ENCODE data around the gene IL10RB. TPM values are rescaled to one million over a fixed set of nuclear protein-coding genes. Genes with fewer than 3 reads are reported as not detected.

Gene IL10RB
- total and polyA plus RNA-seq, 4 donors = 11.6 to 28.4 (median 17.8) TPM

GRCh38 chr21:33230545-33231324 lies 35.4 kb upstream of the IL10RB start:
- Histone ChIP-seq H3K4me3 (ENCODE audit: low read length in 2 of 2) (peak overlapping the region; percentile 98), H3K4me1 (ENCODE audit: control insufficient read depth in 1 of 2, insufficient read depth in 2 of 2, low read length in 2 of 2) (peaks cover 0 to 3% of the 10 kb centered on the region in 2 donors), H3K36me3 (ENCODE audit: control insufficient read depth in 1 of 2, insufficient read depth in 2 of 2, low read length in 1 of 2) (no peaks in the 10 kb centered on the region), H3K27me3 (ENCODE audit: control insufficient read depth in 1 of 2, insufficient read depth in 2 of 2, low read length in 1 of 2) (no peaks in the 10 kb centered on the region), H3K27ac (ENCODE audit: low read depth in 1 of 2, low read length in 2 of 2) (peak overlapping the region in 1 of 2 donors; percentile 95), H3K9me3 (ENCODE audit: control insufficient read depth, low read length) (no peaks in the 10 kb centered on the region)
- DNase-seq (peak; percentile 71 to 85), ATAC-seq (ENCODE audit: low FRiP score) (peak; percentile 73)
- intact Hi-C loops (cut with DNase I) = no loop called here
- 2 to 3% methylated on average over 30 of the region's 30 CpGs for WGBS, 2 donors

DNA sequence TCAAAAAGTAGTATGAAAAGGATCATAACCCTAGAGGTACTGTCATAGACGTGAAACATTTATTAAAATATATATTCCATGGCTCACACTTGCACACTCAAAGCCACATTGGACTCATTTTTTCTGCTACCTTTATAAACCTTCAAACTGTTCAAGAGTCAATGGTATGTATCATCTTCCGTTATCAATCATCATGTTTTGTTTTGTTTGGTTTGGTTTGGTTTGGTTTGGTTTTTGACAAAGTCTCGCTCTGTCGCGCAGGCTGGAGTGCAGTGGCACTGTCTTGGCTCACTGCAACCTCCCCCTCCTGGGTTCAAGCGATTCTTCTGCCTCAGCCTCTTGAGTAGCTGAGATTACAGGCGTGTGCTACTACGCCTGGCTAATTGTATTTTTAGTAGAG lies 34.6 kb upstream of the IL10RB start:
- intact Hi-C loops (cut with DNase I) = no loop called here
- DNase-seq = no peak
- no peak overlapping the region for H3K27ac ChIP-seq (ENCODE audit: low read depth in 1 of 2, low read length in 2 of 2)

GRCh38 chr21:33232291-33233034 lies 33.7 kb upstream of the IL10RB start:
- WGBS, 2 donors = 37% methylated on average over 5 of the region's 5 CpGs
- H3K4me1 ChIP-seq (ENCODE audit: control insufficient read depth in 1 of 2, insufficient read depth in 2 of 2, low read length in 2 of 2) = peaks cover 1 to 3% of the 10 kb centered on the region in 2 donors
- intact Hi-C loops (cut with DNase I) = no loop called here
- H3K36me3 ChIP-seq (ENCODE audit: control insufficient read depth in 1 of 2, insufficient read depth in 2 of 2, low read length in 1 of 2) = no peaks in the 10 kb centered on the region
- ATAC-seq (ENCODE audit: low FRiP score) (no peak), DNase-seq (no peak)
- H3K9me3 ChIP-seq (ENCODE audit: control insufficient read depth, low read length) = no peaks in the 10 kb centered on the region
- H3K27ac ChIP-seq (ENCODE audit: low read depth in 1 of 2, low read length in 2 of 2) = no peak overlapping the region
- no peak overlapping the region for H3K4me3 ChIP-seq (ENCODE audit: low read length in 2 of 2)
- H3K27me3 ChIP-seq (ENCODE audit: control insufficient read depth in 1 of 2, insufficient read depth in 2 of 2, low read length in 1 of 2) = no peaks in the 10 kb centered on the region

More for the DNA sequence above, 34.6 kb upstream of the IL10RB start:
- WGBS, 2 donors = 85 to 88% methylated on average over 8 of the region's 8 CpGs
- H3K4me3 ChIP-seq (ENCODE audit: low read length in 2 of 2) = no peak overlapping the region
- no peaks in the 10 kb centered on the region for H3K9me3 ChIP-seq (ENCODE audit: control insufficient read depth, low read length)
- H3K36me3 ChIP-seq (ENCODE audit: control insufficient read depth in 1 of 2, insufficient read depth in 2 of 2, low read length in 1 of 2) = no peaks in the 10 kb centered on the region
- no peaks in the 10 kb centered on the region for H3K27me3 ChIP-seq (ENCODE audit: control insufficient read depth in 1 of 2, insufficient read depth in 2 of 2, low read length in 1 of 2)
- peaks cover 0 to 3% of the 10 kb centered on the region in 2 donors for H3K4me1 ChIP-seq (ENCODE audit: control insufficient read depth in 1 of 2, insufficient read depth in 2 of 2, low read length in 2 of 2)
- no peak for ATAC-seq (ENCODE audit: low FRiP score)

GRCh38 chr21:33234635-33235520 lies 31.3 kb upstream of the IL10RB start:
- Histone ChIP-seq H3K4me3 (ENCODE audit: low read length in 2 of 2) (no peak overlapping the region), H3K9me3 (ENCODE audit: control insufficient read depth, low read length) (peaks cover 1% of the 10 kb centered on the region), H3K27ac (ENCODE audit: low read depth in 1 of 2, low read length in 2 of 2) (no peak overlapping the region), H3K36me3 (ENCODE audit: control insufficient read depth in 1 of 2, insufficient read depth in 2 of 2, low read length in 1 of 2) (peaks cover 0 to 2% of the 10 kb centered on the region in 2 donors), H3K4me1 (ENCODE audit: control insufficient read depth in 1 of 2, insufficient read depth in 2 of 2, low read length in 2 of 2) (peaks cover 1 to 3% of the 10 kb centered on the region in 2 donors), H3K27me3 (ENCODE audit: control insufficient read depth in 1 of 2, insufficient read depth in 2 of 2, low read length in 1 of 2) (no peaks in the 10 kb centered on the region)
- DNase-seq (no peak), ATAC-seq (ENCODE audit: low FRiP score) (no peak)
- 93 to 94% methylated on average over 3 of the region's 3 CpGs for WGBS, 2 donors
- intact Hi-C loops (cut with DNase I) = no loop called here

DNA sequence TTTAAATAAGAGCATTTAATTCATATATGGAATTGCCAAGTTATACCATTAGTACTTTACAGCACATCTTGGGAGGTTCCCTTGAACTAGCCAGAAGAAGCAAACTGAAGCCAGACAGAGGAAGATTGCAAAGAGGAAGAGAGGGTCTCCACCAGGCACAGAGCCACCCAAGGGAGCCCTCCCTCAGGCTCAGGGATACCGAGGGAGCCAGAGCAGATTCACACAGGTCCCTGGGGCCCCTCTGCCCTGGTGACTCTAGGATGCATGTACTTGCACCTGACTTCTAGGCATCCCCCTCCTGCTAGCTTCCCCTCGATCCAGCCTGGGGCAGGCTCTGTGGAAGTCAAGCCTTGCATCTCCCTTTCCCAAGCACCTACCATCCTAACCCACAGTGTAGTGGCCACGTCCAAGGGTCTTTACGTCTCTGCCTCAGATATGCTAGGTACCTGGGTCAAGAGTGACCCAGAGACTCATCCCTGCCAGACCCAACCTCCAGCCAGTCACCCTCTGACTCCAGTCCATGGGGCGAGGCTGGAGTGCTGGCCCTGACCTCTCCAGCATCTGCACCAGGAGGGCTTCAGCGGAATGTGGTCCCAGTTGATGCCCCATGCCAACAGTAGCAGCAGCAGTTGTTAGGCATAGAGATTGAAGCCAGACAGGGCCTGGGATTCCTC lies 30.0 kb upstream of the IL10RB start:
- Histone ChIP-seq H3K4me1 (ENCODE audit: control insufficient read depth in 1 of 2, insufficient read depth in 2 of 2, low read length in 2 of 2) (peaks cover 1 to 3% of the 10 kb centered on the region in 2 donors), H3K27me3 (ENCODE audit: control insufficient read depth in 1 of 2, insufficient read depth in 2 of 2, low read length in 1 of 2) (no peaks in the 10 kb centered on the region), H3K9me3 (ENCODE audit: control insufficient read depth, low read length) (peaks cover 1% of the 10 kb centered on the region), H3K4me3 (ENCODE audit: low read length in 2 of 2) (no peak overlapping the region), H3K36me3 (ENCODE audit: control insufficient read depth in 1 of 2, insufficient read depth in 2 of 2, low read length in 1 of 2) (peaks cover 0 to 2% of the 10 kb centered on the region in 2 donors), H3K27ac (ENCODE audit: low read depth in 1 of 2, low read length in 2 of 2) (no peak overlapping the region)
- 95 to 97% methylated on average over 6 of the region's 6 CpGs for WGBS, 2 donors
- DNase-seq (no peak), ATAC-seq (ENCODE audit: low FRiP score) (no peak)
- intact Hi-C loops (cut with DNase I) = no loop called here

GRCh38 chr21:33236766-33237165 lies 29.4 kb upstream of the IL10RB start:
- Histone ChIP-seq H3K36me3 (ENCODE audit: control insufficient read depth in 1 of 2, insufficient read depth in 2 of 2, low read length in 1 of 2) (peaks cover 0 to 2% of the 10 kb centered on the region in 2 donors), H3K27ac (ENCODE audit: low read depth in 1 of 2, low read length in 2 of 2) (no peak overlapping the region), H3K27me3 (ENCODE audit: control insufficient read depth in 1 of 2, insufficient read depth in 2 of 2, low read length in 1 of 2) (no peaks in the 10 kb centered on the region), H3K9me3 (ENCODE audit: control insufficient read depth, low read length) (peaks cover 1% of the 10 kb centered on the region), H3K4me3 (ENCODE audit: low read length in 2 of 2) (no peak overlapping the region), H3K4me1 (ENCODE audit: control insufficient read depth in 1 of 2, insufficient read depth in 2 of 2, low read length in 2 of 2) (peaks cover 1 to 3% of the 10 kb centered on the region in 2 donors)
- 83 to 91% methylated on average over 2 of the region's 2 CpGs for WGBS, 2 donors
- ATAC-seq (ENCODE audit: low FRiP score) (no peak), DNase-seq (no peak)
- intact Hi-C loops (cut with DNase I) = no loop called here

DNA sequence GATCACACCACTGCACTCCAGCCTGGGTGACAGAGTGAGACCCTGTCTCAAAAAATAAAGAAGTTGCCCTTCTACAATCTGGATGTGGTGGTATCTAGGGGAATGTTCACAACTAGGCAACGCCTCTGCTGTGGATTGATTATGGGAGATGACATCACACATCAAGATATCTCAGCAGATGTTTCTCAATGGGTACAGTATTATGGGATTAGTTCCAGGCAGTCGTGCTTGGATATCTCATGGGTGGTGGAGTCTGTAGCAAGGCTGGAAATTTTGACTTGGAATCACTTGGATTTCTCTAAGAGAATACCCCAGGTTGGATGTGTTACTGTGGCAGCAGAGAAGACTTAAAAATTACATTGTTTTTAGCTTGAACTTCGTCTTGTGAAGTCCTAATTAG lies 28.7 kb upstream of the IL10RB start:
- no peak overlapping the region for H3K27ac ChIP-seq (ENCODE audit: low read depth in 1 of 2, low read length in 2 of 2)
- ATAC-seq (ENCODE audit: low FRiP score) = no peak

DNA sequence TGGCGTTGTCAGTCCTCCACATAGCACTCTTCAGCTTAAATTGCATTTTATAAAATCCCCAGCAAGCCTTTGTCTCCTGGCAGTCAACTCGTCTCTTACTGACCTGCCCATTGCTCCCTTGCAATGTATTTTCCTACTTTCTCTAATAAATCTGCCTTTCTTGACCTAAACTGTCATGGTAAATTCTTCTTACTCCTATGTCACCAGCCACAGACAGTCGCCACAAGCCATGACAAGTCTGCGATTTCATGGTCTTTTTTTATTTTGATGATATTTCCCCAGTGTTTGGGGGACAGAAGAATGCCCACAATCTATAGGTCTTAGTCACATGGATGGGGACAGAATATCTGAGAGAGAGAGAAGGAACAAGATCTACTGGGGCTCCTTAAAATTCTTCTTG lies 28.0 kb upstream of the IL10RB start:
- DNase-seq (no peak), ATAC-seq (ENCODE audit: low FRiP score) (no peak)
- Histone ChIP-seq H3K4me1 (ENCODE audit: control insufficient read depth in 1 of 2, insufficient read depth in 2 of 2, low read length in 2 of 2) (peaks cover 0 to 1% of the 10 kb centered on the region in 2 donors), H3K4me3 (ENCODE audit: low read length in 2 of 2) (no peak overlapping the region), H3K36me3 (ENCODE audit: control insufficient read depth in 1 of 2, insufficient read depth in 2 of 2, low read length in 1 of 2) (peaks cover 0 to 2% of the 10 kb centered on the region in 2 donors), H3K9me3 (ENCODE audit: control insufficient read depth, low read length) (peaks cover 1% of the 10 kb centered on the region), H3K27me3 (ENCODE audit: control insufficient read depth in 1 of 2, insufficient read depth in 2 of 2, low read length in 1 of 2) (no peaks in the 10 kb centered on the region), H3K27ac (ENCODE audit: low read depth in 1 of 2, low read length in 2 of 2) (no peak overlapping the region)
- WGBS, 2 donors = 90 to 93% methylated on average over 4 of the region's 4 CpGs
- intact Hi-C loops (cut with DNase I) = no loop called here

More for the DNA sequence above, 28.7 kb upstream of the IL10RB start:
- no peak for DNase-seq
- Histone ChIP-seq H3K9me3 (ENCODE audit: control insufficient read depth, low read length) (peaks cover 1% of the 10 kb centered on the region), H3K4me3 (ENCODE audit: low read length in 2 of 2) (no peak overlapping the region), H3K36me3 (ENCODE audit: control insufficient read depth in 1 of 2, insufficient read depth in 2 of 2, low read length in 1 of 2) (peaks cover 0 to 2% of the 10 kb centered on the region in 2 donors), H3K4me1 (ENCODE audit: control insufficient read depth in 1 of 2, insufficient read depth in 2 of 2, low read length in 2 of 2) (peaks cover 0 to 1% of the 10 kb centered on the region in 2 donors), H3K27me3 (ENCODE audit: control insufficient read depth in 1 of 2, insufficient read depth in 2 of 2, low read length in 1 of 2) (no peaks in the 10 kb centered on the region)
- intact Hi-C loops (cut with DNase I) = no loop called here
- WGBS, 2 donors = 94 to 95% methylated on average over 3 of the region's 3 CpGs
